Measurements from ENCODE around the gene ZNRF3.

DNA sequence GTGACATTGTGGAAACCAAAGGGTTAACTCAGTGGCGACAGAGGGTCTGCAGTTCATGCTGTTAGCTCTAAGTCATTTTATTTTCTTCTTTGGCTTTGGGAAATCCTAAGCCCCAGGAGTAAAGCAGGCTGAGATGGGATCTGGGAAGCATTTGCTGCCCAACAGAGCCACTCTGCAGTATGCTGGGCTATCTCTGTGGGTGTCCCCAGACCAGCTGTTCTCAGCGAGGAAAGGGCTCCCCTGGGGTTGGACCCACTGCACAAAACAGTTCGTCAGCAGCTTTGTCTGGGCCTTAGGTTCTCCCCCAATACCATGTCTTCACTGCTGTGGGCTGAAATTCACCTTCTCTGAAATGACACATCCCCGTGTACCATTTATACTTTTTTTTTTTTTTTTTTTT lies 223.5 kb downstream of the ZNRF3 start:
- TF ChIP-seq, protein P1, sequence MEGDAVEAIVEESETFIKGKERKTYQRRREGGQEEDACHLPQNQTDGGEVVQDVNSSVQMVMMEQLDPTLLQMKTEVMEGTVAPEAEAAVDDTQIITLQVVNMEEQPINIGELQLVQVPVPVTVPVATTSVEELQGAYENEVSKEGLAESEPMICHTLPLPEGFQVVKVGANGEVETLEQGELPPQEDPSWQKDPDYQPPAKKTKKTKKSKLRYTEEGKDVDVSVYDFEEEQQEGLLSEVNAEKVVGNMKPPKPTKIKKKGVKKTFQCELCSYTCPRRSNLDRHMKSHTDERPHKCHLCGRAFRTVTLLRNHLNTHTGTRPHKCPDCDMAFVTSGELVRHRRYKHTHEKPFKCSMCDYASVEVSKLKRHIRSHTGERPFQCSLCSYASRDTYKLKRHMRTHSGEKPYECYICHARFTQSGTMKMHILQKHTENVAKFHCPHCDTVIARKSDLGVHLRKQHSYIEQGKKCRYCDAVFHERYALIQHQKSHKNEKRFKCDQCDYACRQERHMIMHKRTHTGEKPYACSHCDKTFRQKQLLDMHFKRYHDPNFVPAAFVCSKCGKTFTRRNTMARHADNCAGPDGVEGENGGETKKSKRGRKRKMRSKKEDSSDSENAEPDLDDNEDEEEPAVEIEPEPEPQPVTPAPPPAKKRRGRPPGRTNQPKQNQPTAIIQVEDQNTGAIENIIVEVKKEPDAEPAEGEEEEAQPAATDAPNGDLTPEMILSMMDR (IDR thresholded peaks at IDR 0.05; ENCODE audit: borderline replicate concordance, extremely low read depth, low read length, poor library complexity, severe bottlenecking): no peak
- no peak for TF ChIP-seq EZH2 (IDR thresholded peaks at IDR 0.05; ENCODE audit: borderline replicate concordance, low read depth, low read length, severe bottlenecking)
